DND-41 (cell line): ENCODE data around the gene TMEM132C.

Experiments used
- ATAC-seq: fragments of 200-7000 bp; cut with Tn5 transposase; 3 replicates; pipeline ENCODE4 v1.9.1; 2021; ENCODE audit warnings: low read depth; ENCODE audit not compliant: insufficient read depth
- DNase-seq: peaks from one replicate; pipeline ENCODE4 v3.0.0-alpha.2; 2020
- H2AFZ ChIP-seq: 2 replicates; pipeline ENCODE4 v1.6.0; 2012; ENCODE audit warnings: low read depth, low read length
- H3K27ac ChIP-seq: 2 replicates; pipeline ENCODE4 v1.5.1; 2012; ENCODE audit warnings: low read length, inconsistent platforms
- H3K27me3 ChIP-seq: fragments of 200-600 bp; sonication (generic); 2 replicates; pipeline ENCODE4 v1.6.0; 2012; ENCODE audit warnings: low read length, mild to moderate bottlenecking, inconsistent platforms; ENCODE audit not compliant: insufficient read depth, poor library complexity
- H3K36me3 ChIP-seq: 2 replicates; pipeline ENCODE4 v1.5.1; 2012; ENCODE audit warnings: low read length, inconsistent platforms; ENCODE audit not compliant: insufficient read depth
- H3K4me1 ChIP-seq: 2 replicates; pipeline ENCODE4 v1.5.1; 2012; ENCODE audit warnings: mild to moderate bottlenecking, low read length; ENCODE audit not compliant: insufficient read depth
- H3K4me2 ChIP-seq: 2 replicates; pipeline ENCODE4 v1.6.0; 2012; ENCODE audit warnings: mild to moderate bottlenecking, moderate library complexity, low read length, inconsistent platforms; ENCODE audit not compliant: insufficient read depth
- H3K4me3 ChIP-seq, 2 experiments: fragments of 200-600 bp in 1 of 2; shearing (Covaris generic) in 1 of 2; 2 replicates each; pipeline ENCODE4 v1.5.1; 2012 to 2016; ENCODE audit warnings: inconsistent platforms in 2 of 2, low read length in 2 of 2, mild to moderate bottlenecking in 2 of 2, low read depth in 1 of 2, moderate library complexity in 1 of 2
- H3K79me2 ChIP-seq: 2 replicates; pipeline ENCODE4 v1.6.0; 2012; ENCODE audit warnings: low read length, inconsistent platforms; ENCODE audit not compliant: insufficient read depth
- H3K9ac ChIP-seq: 2 replicates; pipeline ENCODE4 v1.6.0; 2012; ENCODE audit warnings: low read depth, mild to moderate bottlenecking, inconsistent platforms, low read length, moderate library complexity
- H3K9me3 ChIP-seq: 2 replicates; pipeline ENCODE4 v1.5.1; 2012; ENCODE audit warnings: low read length, moderate library complexity, mild to moderate bottlenecking, inconsistent platforms; ENCODE audit not compliant: insufficient read depth, severe bottlenecking
- H4K20me1 ChIP-seq: 2 replicates; pipeline ENCODE4 v1.6.0; 2012; ENCODE audit warnings: low read length; ENCODE audit not compliant: insufficient read depth
- EZH2 ChIP-seq: IDR thresholded peaks from 3 replicates; pipeline ENCODE4 v1.6.1; 2012; ENCODE audit warnings: borderline replicate concordance, low read depth, mild to moderate bottlenecking, moderate library complexity, low read length, inconsistent platforms; ENCODE audit not compliant: severe bottlenecking
- TF ChIP-seq, protein P1 (sequence below): IDR thresholded peaks from 2 replicates; pipeline ENCODE4 v1.5.1; 2012; ENCODE audit warnings: borderline replicate concordance, low read length, moderate library complexity, mild to moderate bottlenecking; ENCODE audit not compliant: poor library complexity, severe bottlenecking; ENCODE audit errors: extremely low read depth

The TMEM132C gene

GRCh38 chr12:128629979-128630378, 363.0 kb downstream of the TMEM132C start:
- DNase-seq, result no peak
- H3K9me3 ChIP-seq, result no peaks in the 10 kb centered on the region

GRCh38 chr12:128637642-128638606, 371.0 kb downstream of the TMEM132C start:
- no peaks in the 10 kb centered on the region for H4K20me1 ChIP-seq
- H3K4me3 ChIP-seq, result no peak overlapping the region
- no peaks in the 10 kb centered on the region for H3K9me3 ChIP-seq
- ATAC-seq (no peak), DNase-seq (no peak)
- no peak overlapping the region for H3K27ac ChIP-seq
- no peak overlapping the region for H2AFZ ChIP-seq
- no peaks in the 10 kb centered on the region for H3K27me3 ChIP-seq
- no peak overlapping the region for H3K9ac ChIP-seq
- no peak overlapping the region for H3K4me2 ChIP-seq
- peaks cover 5% of the 10 kb centered on the region for H3K4me1 ChIP-seq
- TF ChIP-seq, protein P1, sequence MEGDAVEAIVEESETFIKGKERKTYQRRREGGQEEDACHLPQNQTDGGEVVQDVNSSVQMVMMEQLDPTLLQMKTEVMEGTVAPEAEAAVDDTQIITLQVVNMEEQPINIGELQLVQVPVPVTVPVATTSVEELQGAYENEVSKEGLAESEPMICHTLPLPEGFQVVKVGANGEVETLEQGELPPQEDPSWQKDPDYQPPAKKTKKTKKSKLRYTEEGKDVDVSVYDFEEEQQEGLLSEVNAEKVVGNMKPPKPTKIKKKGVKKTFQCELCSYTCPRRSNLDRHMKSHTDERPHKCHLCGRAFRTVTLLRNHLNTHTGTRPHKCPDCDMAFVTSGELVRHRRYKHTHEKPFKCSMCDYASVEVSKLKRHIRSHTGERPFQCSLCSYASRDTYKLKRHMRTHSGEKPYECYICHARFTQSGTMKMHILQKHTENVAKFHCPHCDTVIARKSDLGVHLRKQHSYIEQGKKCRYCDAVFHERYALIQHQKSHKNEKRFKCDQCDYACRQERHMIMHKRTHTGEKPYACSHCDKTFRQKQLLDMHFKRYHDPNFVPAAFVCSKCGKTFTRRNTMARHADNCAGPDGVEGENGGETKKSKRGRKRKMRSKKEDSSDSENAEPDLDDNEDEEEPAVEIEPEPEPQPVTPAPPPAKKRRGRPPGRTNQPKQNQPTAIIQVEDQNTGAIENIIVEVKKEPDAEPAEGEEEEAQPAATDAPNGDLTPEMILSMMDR, result no peak
- no peak for TF ChIP-seq EZH2
- H3K36me3 ChIP-seq, result no peaks in the 10 kb centered on the region
- no peaks in the 10 kb centered on the region for H3K79me2 ChIP-seq

More at GRCh38 chr12:128629979-128630378, 363.0 kb downstream of the TMEM132C start:
- ATAC-seq, result no peak
- H2AFZ ChIP-seq, result no peak overlapping the region
- H3K79me2 ChIP-seq, result no peaks in the 10 kb centered on the region
- H3K27ac ChIP-seq, result no peak overlapping the region
- no peak overlapping the region for H3K4me3 ChIP-seq
- TF ChIP-seq, protein P1, result no peak
- TF ChIP-seq EZH2, result no peak
- H4K20me1 ChIP-seq, result no peaks in the 10 kb centered on the region
- H3K4me2 ChIP-seq, result no peak overlapping the region
- no peaks in the 10 kb centered on the region for H3K27me3 ChIP-seq
- H3K4me1 ChIP-seq, result no peaks in the 10 kb centered on the region
- no peak overlapping the region for H3K9ac ChIP-seq
- H3K36me3 ChIP-seq, result no peaks in the 10 kb centered on the region

GRCh38 chr12:128639089-128639488, 372.1 kb downstream of the TMEM132C start:
- Histone ChIP-seq H2AFZ (no peak overlapping the region), H3K4me1 (peaks cover 9% of the 10 kb centered on the region), H3K9me3 (no peaks in the 10 kb centered on the region), H3K79me2 (no peaks in the 10 kb centered on the region), H3K9ac (no peak overlapping the region), H3K27ac (no peak overlapping the region), H3K4me2 (no peak overlapping the region), H3K36me3 (no peaks in the 10 kb centered on the region), H3K27me3 (no peaks in the 10 kb centered on the region), H4K20me1 (no peaks in the 10 kb centered on the region), H3K4me3 (no peak overlapping the region)
- no peak for ATAC-seq
- no peak for DNase-seq
- TF ChIP-seq, protein P1, result no peak
